NT2/D1 (cell line): Measurements from ENCODE around the gene SHISAL1.

Source experiments
- YY1 ChIP-seq: IDR thresholded peaks from 2 replicates; pipeline ENCODE4 v1.6.1; 2011; ENCODE audit not compliant: insufficient read length, insufficient read depth
- ZNF274 ChIP-seq: IDR thresholded peaks from 2 replicates; pipeline ENCODE4 v1.6.1; 2011; ENCODE audit warnings: mild to moderate bottlenecking, low read depth, low read length

GRCh38 chr22:44305888-44306287 lies 6.9 kb downstream of the SHISAL1 start:
- TF ChIP-seq YY1 = no peak
- TF ChIP-seq ZNF274 = no peak
